ENCODE results near the gene RCOR2. TPM values are rescaled to one million over a fixed set of nuclear protein-coding genes. Genes with fewer than 3 reads are reported as not detected.

RCOR2 gene
- total RNA-seq: 0.46 and 0.65 TPM in 2 replicates

DNA sequence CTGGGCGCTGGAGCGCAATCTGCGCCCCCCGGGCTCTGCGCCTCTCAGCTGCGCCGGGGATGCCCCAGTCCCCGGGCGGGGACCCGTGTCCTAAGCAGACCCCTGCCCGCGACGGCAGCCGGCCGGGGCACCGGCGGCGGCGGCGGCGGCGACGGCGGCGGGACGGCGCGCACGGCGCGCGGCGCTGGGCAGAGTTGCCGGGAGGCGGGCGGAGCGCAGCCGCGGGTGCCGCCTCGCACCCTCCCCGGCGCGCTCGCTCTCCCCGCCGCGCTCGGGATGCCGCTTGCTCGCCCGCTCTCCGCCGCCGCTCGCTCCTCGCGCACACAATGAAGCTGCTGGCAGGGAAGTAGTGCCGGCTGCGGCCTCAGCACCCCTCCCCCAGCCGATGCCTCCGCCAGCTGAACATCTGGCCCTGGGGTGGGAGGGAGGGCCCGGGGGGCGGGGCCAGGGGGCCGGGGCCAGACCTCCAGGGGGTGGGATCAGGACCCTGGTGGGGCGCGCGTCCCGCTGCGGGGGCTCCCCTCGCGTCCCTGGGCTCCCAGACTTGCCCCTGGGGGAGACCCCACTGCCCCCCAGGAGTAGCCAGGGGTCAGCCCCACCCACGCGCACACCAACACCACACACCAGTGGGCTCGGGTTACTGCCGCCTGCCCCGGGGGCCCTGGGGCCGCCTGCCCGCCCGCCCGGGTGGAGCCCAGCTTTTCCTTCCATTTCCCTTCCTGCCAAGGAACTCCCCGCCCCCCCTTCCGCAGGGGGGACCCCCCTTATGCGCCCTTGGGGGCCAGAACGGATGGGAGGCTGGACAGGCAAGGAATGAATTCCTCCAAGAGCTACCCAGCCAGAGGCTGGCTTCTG, at the start of gene RCOR2:
TSS of gene RCOR2 (minus strand) at position 328 of the 855 bp plus-strand sequence. CDS start 708 bp downstream, outside the sequence.

DNA sequence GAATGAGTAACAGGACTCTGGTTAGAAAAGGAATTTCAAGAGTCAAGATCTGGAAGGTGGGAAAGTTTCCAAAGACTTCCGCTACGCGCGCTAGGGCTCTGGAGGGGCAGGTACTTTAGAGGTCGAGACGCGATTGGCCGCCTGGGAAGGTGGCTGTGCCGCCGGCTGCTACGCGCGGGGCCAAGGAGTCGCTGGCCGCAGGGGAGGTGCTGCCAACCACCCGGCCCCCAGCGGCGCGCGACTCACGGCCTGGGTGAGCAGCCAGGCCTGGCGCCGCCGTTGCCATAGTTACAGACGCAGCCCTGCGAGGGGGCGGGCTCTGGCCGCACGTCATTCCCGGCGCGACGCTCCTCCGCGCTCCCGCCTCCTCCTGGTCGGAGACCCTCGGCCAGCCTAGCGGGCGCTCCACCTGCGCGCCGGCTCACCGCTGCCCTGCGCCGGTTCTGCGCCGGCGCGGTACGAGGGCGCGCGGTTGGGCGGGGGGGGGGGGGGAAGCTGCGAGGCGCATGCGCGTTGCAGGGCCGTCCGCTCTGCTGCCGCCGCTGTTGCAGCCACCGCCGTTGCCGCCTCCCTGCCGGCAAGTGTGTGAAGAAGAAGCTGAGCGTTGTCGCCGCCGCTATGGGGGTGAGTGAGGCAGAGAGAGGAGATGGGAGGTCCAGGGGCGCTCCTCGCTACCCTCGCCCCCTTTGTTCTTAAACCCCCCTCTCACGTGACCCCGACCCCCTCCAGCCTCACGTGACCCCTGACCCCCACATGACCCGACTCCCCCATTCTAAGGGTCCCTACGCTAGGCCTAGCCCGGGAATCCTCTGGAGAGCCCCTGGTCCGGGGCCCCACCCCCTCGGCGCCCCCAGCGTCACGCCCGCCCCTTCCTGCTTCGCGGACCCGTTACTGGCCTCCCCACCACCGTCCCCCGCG, 21.8 kb upstream of the RCOR2 start, which contains the start of gene NAA40:
TSS of gene NAA40 (plus strand) at position 524 of the 918 bp plus-strand sequence. CDS start at position 619, 95 bp downstream.

Other genes starting within 250 kb of the RCOR2 start
- 70.2 and 76.7 TPM in 2 replicates for gene ATL3, start 245.8 kb downstream of the RCOR2 start, total RNA-seq
- 37.4 and 41.9 TPM in 2 replicates for gene RTN3, start 235.7 kb downstream of the RCOR2 start, total RNA-seq
- 12.3 and 20.4 TPM in 2 replicates for gene ZFTA, start 148.4 kb downstream of the RCOR2 start, total RNA-seq
- gene SPINDOC, start 103.7 kb downstream of the RCOR2 start, total RNA-seq: 15.6 and 17.2 TPM in 2 replicates
- gene MARK2, start 78.1 kb downstream of the RCOR2 start, total RNA-seq: 8.4 and 9.0 TPM in 2 replicates
- 10.1 and 10.9 TPM in 2 replicates for gene NAA40, start 21.8 kb upstream of the RCOR2 start, total RNA-seq
- 209 and 390 TPM in 2 replicates for gene COX8A, start 57.5 kb upstream of the RCOR2 start, total RNA-seq
- gene OTUB1, start 69.3 kb upstream of the RCOR2 start, total RNA-seq: 59.4 and 72.8 TPM in 2 replicates
- gene FLRT1, start 118.8 kb upstream of the RCOR2 start, total RNA-seq: not detected in 2 replicates
- 17.5 and 32.5 TPM in 2 replicates for gene MACROD1, start 248.9 kb upstream of the RCOR2 start, total RNA-seq